ENCODE results near the gene MRM2.

Gene MRM2

GRCh38 chr7:2244404-2244995 is 2.5 kb upstream of the MRM2 start:
- Mint-ChIP-seq H3K9me3 (no peaks in the 10 kb centered on the region), H3K4me3 (no peak overlapping the region), H3K36me3 (peaks cover 33% of the 10 kb centered on the region), H3K4me1 (peaks cover 32% of the 10 kb centered on the region), H3K27ac (peak overlapping the region; percentile 56)
- ATAC-seq: no peak
- DNase-seq (ENCODE audit: low spot score in 2 of 2): no peak

DNA sequence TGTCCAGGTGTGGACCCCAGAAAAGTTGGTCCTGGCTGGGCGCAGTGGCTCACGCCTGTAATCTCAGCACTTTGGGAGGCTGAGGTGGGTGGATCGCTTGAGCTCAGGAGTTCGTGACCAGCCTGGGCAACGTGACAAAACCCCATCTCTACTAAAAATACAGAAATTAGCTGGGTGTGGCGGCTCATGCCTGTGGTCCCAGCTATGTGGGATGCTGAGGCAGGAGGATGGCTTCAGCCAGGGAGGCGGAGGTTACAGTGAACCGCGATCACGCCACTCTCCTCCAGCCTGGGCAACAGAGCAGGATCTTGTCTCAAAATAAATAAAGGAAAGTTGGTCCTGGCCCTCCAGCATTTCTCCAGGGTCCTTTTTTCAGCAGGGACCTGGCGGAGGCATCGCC is 1.5 kb upstream of the MRM2 start:
- H3K9me3 Mint-ChIP-seq: no peaks in the 10 kb centered on the region
- H3K4me1 Mint-ChIP-seq: peaks cover 23% of the 10 kb centered on the region
- H3K4me3 Mint-ChIP-seq: peak overlapping the region; percentile 95
- ATAC-seq: no peak
- H3K27ac Mint-ChIP-seq: no peak overlapping the region
- peaks cover 43% of the 10 kb centered on the region for H3K36me3 Mint-ChIP-seq
- DNase-seq (ENCODE audit: low spot score in 2 of 2): no peak

GRCh38 chr7:2242541-2243429 is 780 bp upstream of the MRM2 start:
- peak overlapping the region; percentile 97 for H3K27ac Mint-ChIP-seq
- DNase-seq (ENCODE audit: low spot score in 2 of 2): peak in 1 of 2 donors; percentile 74
- H3K36me3 Mint-ChIP-seq: peaks cover 44% of the 10 kb centered on the region
- peaks cover 16% of the 10 kb centered on the region for H3K4me1 Mint-ChIP-seq
- H3K4me3 Mint-ChIP-seq: peak overlapping the region; percentile 95
- peak; percentile 62 for ATAC-seq
- H3K9me3 Mint-ChIP-seq: no peaks in the 10 kb centered on the region

GRCh38 chr7:2239242-2239641 is 2.8 kb downstream of the MRM2 start:
- Mint-ChIP-seq H3K4me3 (no peak overlapping the region), H3K36me3 (peaks cover 69% of the 10 kb centered on the region)

DNA sequence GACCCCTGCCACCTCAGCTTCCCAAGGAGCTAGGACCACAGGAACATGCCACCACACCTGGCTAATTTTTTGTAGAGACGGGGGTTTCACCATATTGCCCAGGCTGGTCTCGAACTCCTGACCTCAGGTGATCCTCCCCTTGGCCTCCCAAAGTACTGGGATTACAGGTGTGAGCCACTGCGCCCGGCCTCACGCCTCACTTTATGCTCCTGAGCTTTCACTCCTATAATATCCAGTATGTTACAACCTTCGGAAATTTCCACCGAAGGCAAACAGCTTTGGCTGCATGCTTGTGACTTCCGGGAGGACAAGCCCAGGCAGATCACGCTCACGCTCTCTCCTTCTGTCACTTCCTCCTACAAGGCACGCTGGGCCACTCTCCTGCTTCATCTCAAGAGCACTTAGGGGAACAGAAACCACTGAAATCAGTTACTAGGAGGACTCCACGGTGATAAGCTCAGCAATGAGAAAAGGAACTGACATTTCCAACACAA is 4.8 kb downstream of the MRM2 start:
- H3K27ac Mint-ChIP-seq: peak overlapping the region; percentile 40
- no peak for ATAC-seq

More at GRCh38 chr7:2239242-2239641, 2.8 kb downstream of the MRM2 start:
- DNase-seq (ENCODE audit: low spot score in 2 of 2) (no peak), ATAC-seq (no peak)
- Mint-ChIP-seq H3K9me3 (no peaks in the 10 kb centered on the region), H3K27ac (no peak overlapping the region), H3K4me1 (peaks cover 17% of the 10 kb centered on the region)

GRCh38 chr7:2233926-2234325 is 8.1 kb downstream of the MRM2 start:
- no peak overlapping the region for H3K27ac Mint-ChIP-seq
- ATAC-seq: no peak
- no peak for DNase-seq (ENCODE audit: low spot score in 2 of 2)
- H3K36me3 Mint-ChIP-seq: peaks cover 73% of the 10 kb centered on the region
- peaks cover 37% of the 10 kb centered on the region for H3K4me1 Mint-ChIP-seq
- H3K4me3 Mint-ChIP-seq: peak overlapping the region; percentile 83
- no peaks in the 10 kb centered on the region for H3K9me3 Mint-ChIP-seq

More for the DNA sequence above, 4.8 kb downstream of the MRM2 start:
- Mint-ChIP-seq H3K4me1 (peaks cover 18% of the 10 kb centered on the region), H3K4me3 (no peak overlapping the region), H3K9me3 (no peaks in the 10 kb centered on the region), H3K36me3 (peaks cover 74% of the 10 kb centered on the region)
- DNase-seq (ENCODE audit: low spot score in 2 of 2): no peak

- Mint-ChIP-seq H3K4me1 (peaks cover 38% of the 10 kb centered on the region), H3K4me3 (peak within 1 kb of the TSS; percentile 83), H3K27ac (peak within 1 kb of the TSS; percentile 91), H3K36me3 (peaks cover 69% of the 10 kb centered on the region), H3K9me3 (no peaks in the 10 kb centered on the region)
- DNase-seq (ENCODE audit: low spot score in 2 of 2): peak; percentile 93 to 94
- peak; percentile 94 for ATAC-seq
Measured at GRCh38 chr7:2232766-2233520, 9.1 kb downstream of the MRM2 start, which contains the start of gene MAD1L1. TSS of gene MAD1L1 (minus strand) at chr7:2232945. CDS start at chr7:2230133, 2,812 bp downstream.

DNA sequence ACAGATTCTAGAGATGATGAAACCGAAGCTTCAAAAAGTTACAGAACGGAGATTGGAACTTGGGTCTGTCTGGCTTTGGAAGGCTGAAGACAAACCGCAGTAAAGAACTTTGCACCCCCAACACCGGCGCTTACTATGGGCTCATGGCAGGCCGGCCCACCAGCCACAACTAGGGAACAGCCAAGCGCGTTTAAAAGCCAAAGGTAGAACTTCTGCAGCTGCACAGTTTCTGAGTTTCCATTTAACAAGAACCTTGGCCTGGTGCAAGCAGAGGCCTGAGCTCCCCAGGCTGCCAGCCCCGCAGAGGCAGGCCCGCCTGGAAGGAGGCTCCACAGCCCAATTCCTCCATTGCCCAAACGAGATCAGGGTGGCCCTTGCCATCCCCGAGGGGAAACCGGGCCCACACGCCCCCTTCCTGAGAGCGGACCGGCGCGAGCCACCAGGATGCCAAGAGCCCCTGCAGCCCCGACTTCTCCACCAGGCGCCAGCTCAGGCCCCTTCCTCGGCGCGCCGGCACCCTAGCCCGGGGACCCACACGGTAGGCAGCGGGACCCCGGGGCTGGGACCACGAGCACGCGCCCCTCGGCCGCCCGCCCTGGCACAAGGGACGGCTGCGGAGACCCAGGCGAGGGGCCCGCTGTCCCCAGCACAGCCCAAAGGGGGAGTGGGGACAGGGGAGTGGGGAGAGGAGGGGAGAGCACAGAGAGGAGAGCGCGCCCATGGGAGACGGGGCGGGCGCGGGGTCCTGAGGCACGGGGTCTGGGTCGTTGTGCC is 9.8 kb downstream of the MRM2 start:
- Mint-ChIP-seq H3K9me3 (no peaks in the 10 kb centered on the region), H3K36me3 (peaks cover 66% of the 10 kb centered on the region)
- DNase-seq (ENCODE audit: low spot score in 2 of 2): peak in 1 of 2 donors; percentile 67

DNA sequence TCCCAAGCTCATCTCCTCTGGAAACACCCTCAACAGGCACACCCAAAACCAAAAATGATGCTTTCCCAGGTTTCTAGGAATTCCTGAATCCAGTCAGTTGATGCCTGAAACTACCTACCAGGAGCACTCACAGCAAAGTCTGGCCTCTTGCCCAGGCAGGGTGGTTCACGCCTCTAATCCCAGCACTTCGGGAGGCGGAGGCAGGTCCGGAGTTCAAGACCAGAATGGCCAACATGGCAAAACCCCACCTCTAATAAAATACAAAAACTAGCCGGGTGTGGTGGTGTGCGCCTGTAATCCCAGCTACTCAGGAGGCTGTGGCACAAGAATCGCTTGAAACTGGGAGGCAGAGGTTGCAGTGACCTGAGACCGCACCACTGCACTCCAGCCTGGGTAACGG is 11.1 kb downstream of the MRM2 start:
- Mint-ChIP-seq H3K4me1 (peaks cover 42% of the 10 kb centered on the region), H3K36me3 (peaks cover 66% of the 10 kb centered on the region), H3K27ac (no peak overlapping the region), H3K4me3 (no peak overlapping the region), H3K9me3 (no peaks in the 10 kb centered on the region)
- no peak for ATAC-seq
- no peak for DNase-seq (ENCODE audit: low spot score in 2 of 2)

More for the DNA sequence above, 9.8 kb downstream of the MRM2 start:
- peaks cover 42% of the 10 kb centered on the region for H3K4me1 Mint-ChIP-seq
- peak; percentile 70 for ATAC-seq
- H3K27ac Mint-ChIP-seq: peak overlapping the region; percentile 91
- H3K4me3 Mint-ChIP-seq: peak overlapping the region; percentile 83

- Mint-ChIP-seq H3K27ac (no peak overlapping the region), H3K36me3 (peaks cover 61% of the 10 kb centered on the region), H3K4me1 (peaks cover 41% of the 10 kb centered on the region), H3K9me3 (no peaks in the 10 kb centered on the region), H3K4me3 (no peak overlapping the region)
- DNase-seq (ENCODE audit: low spot score in 2 of 2): no peak
- ATAC-seq: no peak
Measured at GRCh38 chr7:2230226-2230625, 11.8 kb downstream of the MRM2 start.

- DNase-seq (ENCODE audit: low spot score in 2 of 2) (no peak), ATAC-seq (no peak)
- Mint-ChIP-seq H3K27ac (no peak overlapping the region), H3K4me3 (no peak overlapping the region), H3K36me3 (peaks cover 54% of the 10 kb centered on the region), H3K9me3 (no peaks in the 10 kb centered on the region), H3K4me1 (peaks cover 34% of the 10 kb centered on the region)
Measured at GRCh38 chr7:2229467-2229866, 12.5 kb downstream of the MRM2 start.

GRCh38 chr7:2228921-2229320 is 13.1 kb downstream of the MRM2 start:
- Mint-ChIP-seq H3K4me1 (peaks cover 37% of the 10 kb centered on the region), H3K4me3 (no peak overlapping the region), H3K27ac (no peak overlapping the region), H3K9me3 (no peaks in the 10 kb centered on the region), H3K36me3 (peaks cover 53% of the 10 kb centered on the region)
- no peak for ATAC-seq
- DNase-seq (ENCODE audit: low spot score in 2 of 2): no peak

GRCh38 chr7:2227699-2228098 is 14.3 kb downstream of the MRM2 start:
- DNase-seq (ENCODE audit: low spot score in 2 of 2): no peak
- Mint-ChIP-seq H3K9me3 (no peaks in the 10 kb centered on the region), H3K4me3 (no peak overlapping the region), H3K36me3 (peaks cover 53% of the 10 kb centered on the region), H3K27ac (peak overlapping the region; percentile 50), H3K4me1 (peaks cover 31% of the 10 kb centered on the region)
- no peak for ATAC-seq

DNA sequence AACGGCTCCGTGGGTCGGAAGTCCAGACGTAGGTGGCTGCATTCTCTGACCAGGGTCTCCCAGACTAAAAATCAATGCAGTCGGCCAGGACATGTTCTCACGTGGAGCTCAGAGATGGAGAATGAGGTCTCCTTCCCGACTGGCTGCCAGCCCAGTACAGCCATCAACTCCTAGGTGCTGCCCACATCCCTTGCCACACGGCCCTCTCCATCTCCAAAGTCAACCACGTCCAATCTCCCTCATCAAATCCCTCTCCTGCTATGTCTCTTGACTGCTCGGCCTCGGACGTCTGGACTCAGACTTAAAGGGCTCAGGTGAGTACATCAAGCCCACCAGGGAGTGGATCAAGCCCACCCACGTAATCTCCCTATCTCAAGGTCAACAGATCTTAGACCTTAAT is 16.2 kb downstream of the MRM2 start:
- H3K9me3 Mint-ChIP-seq: no peaks in the 10 kb centered on the region
- no peak overlapping the region for H3K27ac Mint-ChIP-seq
- ATAC-seq (no peak), DNase-seq (ENCODE audit: low spot score in 2 of 2) (no peak)
- no peak overlapping the region for H3K4me3 Mint-ChIP-seq
- peaks cover 59% of the 10 kb centered on the region for H3K36me3 Mint-ChIP-seq
- H3K4me1 Mint-ChIP-seq: peaks cover 29% of the 10 kb centered on the region
